ENCODE results near the gene GLOD5. TPM values are rescaled to one million over a fixed set of nuclear protein-coding genes. Genes with fewer than 3 reads are reported as not detected.

GLOD5 gene
- total and polyA plus RNA-seq, 2 of the 4 experiments (the other 2 are of a cell fraction), result not detected

- no peak overlapping the region for H4K8ac ChIP-seq (ENCODE audit: low read depth in 2 of 2, low read length in 2 of 2)
- H3K27ac ChIP-seq (ENCODE audit: insufficient read depth, low read length), result no peak overlapping the region
- DNase-seq (no peak), ATAC-seq (ENCODE audit: low read depth) (no peak)
- H3K4me3 ChIP-seq (ENCODE audit: insufficient read depth, low read depth, low read length), result no peak overlapping the region
- no peak overlapping the region for H3K9ac ChIP-seq (ENCODE audit: low read depth, low read length)
- no peak overlapping the region for H2AFZ ChIP-seq (replicated peaks; ENCODE audit: low read length, poor library complexity)
- H3K14ac ChIP-seq (replicated peaks; ENCODE audit: low read depth, low read length), result no peak overlapping the region
- H4K20me1 ChIP-seq (ENCODE audit: insufficient read depth, low read length), result no peaks in the 10 kb centered on the region; the same call in 1 of the 2 replicates
- H3K56ac ChIP-seq (ENCODE audit: extremely low read depth, insufficient read depth, low read length), result no peak overlapping the region
- H3K79me1 ChIP-seq (ENCODE audit: low read depth in 1 of 2, low read length in 2 of 2), result no peaks in the 10 kb centered on the region
- H2BK15ac ChIP-seq (ENCODE audit: low read depth, low read length), result no peak overlapping the region
- no peak overlapping the region for H3K4ac ChIP-seq (ENCODE audit: low read depth, low read length)
- no TSS peak for BruUV-seq (replicated peaks)
- CTCF ChIA-PET, result interaction anchor here (0.5 kb wide), 1 partner anchor 9 kb away, joined by 4 read pairs; no protein-coding TSS in a partner anchor
- no peaks in the 10 kb centered on the region for H3K36me3 ChIP-seq (ENCODE audit: control insufficient read depth, insufficient read depth, low read length)
- dilution Hi-C loops (cut with HindIII; ENCODE audit: low sequenced_read_pairs, unreplicated experiment), result no loop called here
- no peak overlapping the region for H4K5ac ChIP-seq (ENCODE audit: low read depth, low read length)
- no peak overlapping the region for H3K18ac ChIP-seq (ENCODE audit: low read depth, low read length)
- H3K27me3 ChIP-seq (ENCODE audit: control insufficient read depth, insufficient read depth, low read length), result peaks cover 23% of the 10 kb centered on the region
- H2BK5ac ChIP-seq (ENCODE audit: low read depth, low read length, poor library complexity, severe bottlenecking), result no peak overlapping the region
- no peak overlapping the region for H3K4me2 ChIP-seq (ENCODE audit: low read depth, low read length)
- no peak overlapping the region for H2BK20ac ChIP-seq (ENCODE audit: low read depth, low read length)
- H3K9me3 ChIP-seq (ENCODE audit: control insufficient read depth, insufficient read depth, low read length), result no peaks in the 10 kb centered on the region
- POLR2A ChIA-PET (ENCODE audit: unreplicated experiment), result no interaction called here
- no peak overlapping the region for H4K91ac ChIP-seq (ENCODE audit: insufficient read depth, low read depth, low read length)
- no peaks in the 10 kb centered on the region for H3K4me1 ChIP-seq (ENCODE audit: control insufficient read depth, insufficient read depth, low read length)
- H2AK9ac ChIP-seq (replicated peaks; ENCODE audit: low read depth, low read length, poor library complexity), result no peak overlapping the region
- intact Hi-C loops (cut with micrococcal nuclease), result no loop called here
- H3K23ac ChIP-seq (ENCODE audit: low read depth, low read length), result no peak overlapping the region
- no CpG with 5 or more reads among the region's 7 CpGs for WGBS, 2 experiments (ENCODE audit: extremely low coverage in 2 of 2, insufficient read length in 1 of 2)
- in situ Hi-C loops (cut with MboI; ENCODE audit: low sequenced_read_pairs), result no loop called here
- peaks cover 1% of the 10 kb centered on the region; the same call in 1 of the 2 replicates for H3K9me1 ChIP-seq (ENCODE audit: insufficient read depth, low read length)
- H2AK5ac ChIP-seq (ENCODE audit: low read depth, low read length), result no peak overlapping the region
- no peak overlapping the region for H2BK120ac ChIP-seq (ENCODE audit: low read depth, low read length)
- TF ChIP-seq MAFK (IDR thresholded peaks at IDR 0.05; ENCODE audit: low read depth, low read length) (no peak), MAZ (IDR thresholded peaks at IDR 0.05; ENCODE audit: borderline replicate concordance, low read depth, low read length) (no peak), FOS (IDR thresholded peaks at IDR 0.05; ENCODE audit: low read depth, low read length) (no peak), POLR2A (IDR thresholded peaks at IDR 0.05; ENCODE audit: low read depth, low read length) (no peak), MXI1 (IDR thresholded peaks at IDR 0.05; ENCODE audit: borderline replicate concordance, low read depth, low read length) (no peak), SMC3 (IDR thresholded peaks at IDR 0.05; ENCODE audit: low read depth, low read length) (no peak), RFX5 (IDR thresholded peaks at IDR 0.05; ENCODE audit: low read depth, low read length) (no peak), CTCF (conservative IDR thresholded peaks at IDR 0.05; ENCODE audit: low read depth, low read length) (no peak), USF2 (IDR thresholded peaks at IDR 0.05; ENCODE audit: low read depth, low read length) (no peak), NFE2L2 (IDR thresholded peaks at IDR 0.05; ENCODE audit: low read depth, low read length) (no peak), BHLHE40 (IDR thresholded peaks at IDR 0.05; ENCODE audit: low read depth, low read length) (no peak), CEBPB (IDR thresholded peaks at IDR 0.05; ENCODE audit: low read depth, low read length) (no peak), RAD21 (IDR thresholded peaks at IDR 0.05; ENCODE audit: low read length) (no peak), ELK1 (IDR thresholded peaks at IDR 0.05; ENCODE audit: borderline replicate concordance, low read depth, low read length) (no peak), RCOR1 (IDR thresholded peaks at IDR 0.05; ENCODE audit: insufficient replicate concordance, low read length) (no peak)
These were observed 28.0 kb downstream of the GLOD5 start for GRCh38 chrX:48789366-48790220.
